ENCODE results near the gene KCNG2.

Gene KCNG2

GRCh38 chr18:79809482-79810192, 11.9 kb downstream of the KCNG2 start:
- DNase-seq = no peak
- no peak overlapping the region for H3K4me2 ChIP-seq (ENCODE audit: low read length)
- H2AK5ac ChIP-seq (ENCODE audit: low read length) = no peak overlapping the region
- no peak overlapping the region for H3K27ac ChIP-seq (ENCODE audit: low read depth, low read length)
- no peak overlapping the region for H3K18ac ChIP-seq (ENCODE audit: low read length)
- no peaks in the 10 kb centered on the region for H3K27me3 ChIP-seq (ENCODE audit: insufficient read depth, low read length)
- no peaks in the 10 kb centered on the region for H3K79me2 ChIP-seq (ENCODE audit: control insufficient read depth, insufficient read depth, low read length, poor library complexity)
- no CpG with 5 or more reads among the region's 44 CpGs for WGBS (ENCODE audit: extremely low coverage, insufficient coverage, insufficient read length)
- H2AFZ ChIP-seq (ENCODE audit: insufficient read depth, low read length, poor library complexity) = no peak overlapping the region
- no peaks in the 10 kb centered on the region for H3K4me1 ChIP-seq (ENCODE audit: control insufficient read depth in 1 of 2, insufficient read depth in 2 of 2, low read length in 2 of 2)
- no peak overlapping the region for H3K9ac ChIP-seq (ENCODE audit: low read length)
- H2BK5ac ChIP-seq (ENCODE audit: low read depth, low read length, poor library complexity) = no peak overlapping the region
- H2BK12ac ChIP-seq (ENCODE audit: low read length) = no peak overlapping the region
- no peak overlapping the region for H4K91ac ChIP-seq (ENCODE audit: low read depth, low read length)
- H3K79me1 ChIP-seq (ENCODE audit: low read length) = no peaks in the 10 kb centered on the region
- no peak overlapping the region for H3K4me3 ChIP-seq (ENCODE audit: low read depth, low read length)
- no peak overlapping the region for H4K8ac ChIP-seq (ENCODE audit: low read depth, low read length)
- H3K9me3 ChIP-seq (ENCODE audit: insufficient read depth, low read depth, low read length) = peaks cover 2% of the 10 kb centered on the region
- no peak overlapping the region for H2BK120ac ChIP-seq (ENCODE audit: insufficient read depth, low read length, poor library complexity)
- H3K14ac ChIP-seq (ENCODE audit: low read length) = no peak overlapping the region
- no peaks in the 10 kb centered on the region for H3K36me3 ChIP-seq (ENCODE audit: control insufficient read depth in 1 of 2, insufficient read depth in 2 of 2, low read length in 2 of 2)
- H3K23ac ChIP-seq (ENCODE audit: low read length) = no peak overlapping the region
- H3K4ac ChIP-seq (ENCODE audit: low read depth, low read length) = no peak overlapping the region
- H4K12ac ChIP-seq (ENCODE audit: low read depth, low read length) = no peak overlapping the region

- Histone ChIP-seq H3K14ac (ENCODE audit: low read length) (no peak overlapping the region), H3K4me3 (ENCODE audit: low read depth, low read length) (no peak overlapping the region), H3K4me2 (ENCODE audit: low read length) (no peak overlapping the region), H3K79me1 (ENCODE audit: low read length) (no peaks in the 10 kb centered on the region), H3K4ac (ENCODE audit: low read depth, low read length) (no peak overlapping the region), H3K27me3 (ENCODE audit: insufficient read depth, low read length) (no peaks in the 10 kb centered on the region), H2BK5ac (ENCODE audit: low read depth, low read length, poor library complexity) (no peak overlapping the region), H3K4me1 (ENCODE audit: control insufficient read depth in 1 of 2, insufficient read depth in 2 of 2, low read length in 2 of 2) (no peaks in the 10 kb centered on the region), H3K18ac (ENCODE audit: low read length) (no peak overlapping the region), H2AK5ac (ENCODE audit: low read length) (no peak overlapping the region), H2BK12ac (ENCODE audit: low read length) (no peak overlapping the region), H4K8ac (ENCODE audit: low read depth, low read length) (no peak overlapping the region), H3K27ac (ENCODE audit: low read depth, low read length) (no peak overlapping the region), H4K91ac (ENCODE audit: low read depth, low read length) (no peak overlapping the region), H3K79me2 (ENCODE audit: control insufficient read depth, insufficient read depth, low read length, poor library complexity) (no peaks in the 10 kb centered on the region), H2AFZ (ENCODE audit: insufficient read depth, low read length, poor library complexity) (no peak overlapping the region), H3K9me3 (ENCODE audit: insufficient read depth, low read depth, low read length) (peaks cover 4% of the 10 kb centered on the region), H3K23ac (ENCODE audit: low read length) (no peak overlapping the region), H4K12ac (ENCODE audit: low read depth, low read length) (no peak overlapping the region), H3K9ac (ENCODE audit: low read length) (no peak overlapping the region), H3K36me3 (ENCODE audit: control insufficient read depth in 1 of 2, insufficient read depth in 2 of 2, low read length in 2 of 2) (no peaks in the 10 kb centered on the region), H2BK120ac (ENCODE audit: insufficient read depth, low read length, poor library complexity) (no peak overlapping the region)
- WGBS (ENCODE audit: extremely low coverage, insufficient coverage, insufficient read length) = no CpG with 5 or more reads among the region's 4 CpGs
- no peak for DNase-seq
Observed at GRCh38 chr18:79812052-79812451, 14.3 kb downstream of the KCNG2 start.

- WGBS (ENCODE audit: extremely low coverage, insufficient coverage, insufficient read length) = no CpG with 5 or more reads among the region's 7 CpGs
- DNase-seq = no peak
- Histone ChIP-seq H3K27ac (ENCODE audit: low read depth, low read length) (no peak overlapping the region), H3K9ac (ENCODE audit: low read length) (no peak overlapping the region), H3K4ac (ENCODE audit: low read depth, low read length) (no peak overlapping the region), H3K79me2 (ENCODE audit: control insufficient read depth, insufficient read depth, low read length, poor library complexity) (no peaks in the 10 kb centered on the region), H3K4me1 (ENCODE audit: control insufficient read depth in 1 of 2, insufficient read depth in 2 of 2, low read length in 2 of 2) (no peaks in the 10 kb centered on the region), H3K18ac (ENCODE audit: low read length) (no peak overlapping the region), H2BK120ac (ENCODE audit: insufficient read depth, low read length, poor library complexity) (no peak overlapping the region), H2AK5ac (ENCODE audit: low read length) (no peak overlapping the region), H4K91ac (ENCODE audit: low read depth, low read length) (no peak overlapping the region), H3K14ac (ENCODE audit: low read length) (no peak overlapping the region), H3K36me3 (ENCODE audit: control insufficient read depth in 1 of 2, insufficient read depth in 2 of 2, low read length in 2 of 2) (no peaks in the 10 kb centered on the region), H4K12ac (ENCODE audit: low read depth, low read length) (no peak overlapping the region), H3K27me3 (ENCODE audit: insufficient read depth, low read length) (no peaks in the 10 kb centered on the region), H3K9me3 (ENCODE audit: insufficient read depth, low read depth, low read length) (peaks cover 8% of the 10 kb centered on the region), H3K79me1 (ENCODE audit: low read length) (no peaks in the 10 kb centered on the region), H4K8ac (ENCODE audit: low read depth, low read length) (no peak overlapping the region), H2AFZ (ENCODE audit: insufficient read depth, low read length, poor library complexity) (no peak overlapping the region), H2BK5ac (ENCODE audit: low read depth, low read length, poor library complexity) (no peak overlapping the region), H3K4me2 (ENCODE audit: low read length) (no peak overlapping the region), H2BK12ac (ENCODE audit: low read length) (no peak overlapping the region), H3K23ac (ENCODE audit: low read length) (no peak overlapping the region), H3K4me3 (ENCODE audit: low read depth, low read length) (no peak overlapping the region)
Observed at GRCh38 chr18:79814373-79814772, 16.6 kb downstream of the KCNG2 start.

GRCh38 chr18:79815657-79816056, 17.9 kb downstream of the KCNG2 start:
- no CpG with 5 or more reads among the region's 9 CpGs for WGBS (ENCODE audit: extremely low coverage, insufficient coverage, insufficient read length)
- H3K36me3 ChIP-seq (ENCODE audit: control insufficient read depth in 1 of 2, insufficient read depth in 2 of 2, low read length in 2 of 2) = no peaks in the 10 kb centered on the region
- H2AFZ ChIP-seq (ENCODE audit: insufficient read depth, low read length, poor library complexity) = no peak overlapping the region
- H2BK120ac ChIP-seq (ENCODE audit: insufficient read depth, low read length, poor library complexity) = no peak overlapping the region
- no peak overlapping the region for H2BK5ac ChIP-seq (ENCODE audit: low read depth, low read length, poor library complexity)
- H3K18ac ChIP-seq (ENCODE audit: low read length) = no peak overlapping the region
- no peak overlapping the region for H3K4ac ChIP-seq (ENCODE audit: low read depth, low read length)
- H3K27ac ChIP-seq (ENCODE audit: low read depth, low read length) = no peak overlapping the region
- no peak overlapping the region for H3K14ac ChIP-seq (ENCODE audit: low read length)
- no peak overlapping the region for H3K4me3 ChIP-seq (ENCODE audit: low read depth, low read length)
- H4K91ac ChIP-seq (ENCODE audit: low read depth, low read length) = no peak overlapping the region
- no peak overlapping the region for H2BK12ac ChIP-seq (ENCODE audit: low read length)
- H3K9ac ChIP-seq (ENCODE audit: low read length) = no peak overlapping the region
- H3K27me3 ChIP-seq (ENCODE audit: insufficient read depth, low read length) = no peaks in the 10 kb centered on the region
- H4K8ac ChIP-seq (ENCODE audit: low read depth, low read length) = no peak overlapping the region
- H3K23ac ChIP-seq (ENCODE audit: low read length) = no peak overlapping the region
- no peaks in the 10 kb centered on the region for H3K79me1 ChIP-seq (ENCODE audit: low read length)
- H3K79me2 ChIP-seq (ENCODE audit: control insufficient read depth, insufficient read depth, low read length, poor library complexity) = no peaks in the 10 kb centered on the region
- no peak overlapping the region for H3K4me2 ChIP-seq (ENCODE audit: low read length)
- H3K9me3 ChIP-seq (ENCODE audit: insufficient read depth, low read depth, low read length) = peaks cover 8% of the 10 kb centered on the region
- no peak overlapping the region for H4K12ac ChIP-seq (ENCODE audit: low read depth, low read length)
- DNase-seq = no peak
- H3K4me1 ChIP-seq (ENCODE audit: control insufficient read depth in 1 of 2, insufficient read depth in 2 of 2, low read length in 2 of 2) = no peaks in the 10 kb centered on the region
- H2AK5ac ChIP-seq (ENCODE audit: low read length) = no peak overlapping the region

Data from trophoblast cell (in vitro differentiated cells and primary cell).